Small intestine (tissue), 7 donors: Measurements from ENCODE around the gene LRMDA. TPM values are rescaled to one million over a fixed set of nuclear protein-coding genes. Genes with fewer than 3 reads are reported as not detected.
"Not testable (repeated sequence)": the region's sequence is repeated elsewhere in the genome, so short reads cannot be mapped to it uniquely, and the experiment has no call there.

ENCODE experiments used
- DNase-seq, 2 donors: peaks; one replicate each; pipeline versions ENCODE4 v3.0.0 to v3.0.0-alpha.2; 2013
- FAIRE-seq: peaks from 2 replicates; lab custom pipeline; 2012; peaks lifted over from hg19 to GRCh38; lab: Jason Lieb, UNC
- H3K27ac ChIP-seq, 3 donors: one replicate each; pipeline ENCODE4 v1.5.1; 2013; ENCODE audit warnings: low read length in 2 of 3, mild to moderate bottlenecking in 2 of 3, control low read depth in 1 of 3, inconsistent platforms in 1 of 3, low read depth in 1 of 3, moderate library complexity in 1 of 3
- H3K27me3 ChIP-seq, 3 donors: one replicate each; pipeline ENCODE4 v1.6.1; 2013; ENCODE audit warnings: low read length in 3 of 3, inconsistent platforms in 1 of 3; ENCODE audit not compliant: control insufficient read depth in 3 of 3, insufficient read depth in 3 of 3
- H3K36me3 ChIP-seq, 3 donors: one replicate each; pipeline ENCODE4 v1.6.1; 2013; ENCODE audit warnings: low read length in 3 of 3, inconsistent platforms in 1 of 3, low read depth in 1 of 3, mild to moderate bottlenecking in 1 of 3, moderate library complexity in 1 of 3; ENCODE audit not compliant: control insufficient read depth in 3 of 3, insufficient read depth in 2 of 3
- H3K4me1 ChIP-seq, 3 donors: one replicate each; pipeline ENCODE4 v1.6.1; 2013; ENCODE audit warnings: low read length in 2 of 3, inconsistent platforms in 1 of 3, low read depth in 1 of 3, mild to moderate bottlenecking in 1 of 3, moderate library complexity in 1 of 3; ENCODE audit not compliant: control insufficient read depth in 3 of 3, insufficient read depth in 2 of 3
- H3K4me3 ChIP-seq, 3 donors: one replicate each; pipeline ENCODE4 v1.5.1; 2013; ENCODE audit warnings: low read length in 3 of 3, control low read depth in 1 of 3, inconsistent platforms in 1 of 3, low read depth in 1 of 3, mild to moderate bottlenecking in 1 of 3, moderate library complexity in 1 of 3
- H3K9me3 ChIP-seq, 2 donors: one replicate each; pipeline ENCODE4 v1.6.1; 2013; ENCODE audit warnings: low read depth in 1 of 2, low read length in 1 of 2; ENCODE audit not compliant: control insufficient read depth in 2 of 2, insufficient read depth in 1 of 2
- WGBS, 3 donors: extraction: QIAGEN DNeasy Blood & Tissue Kit; methylation state at CpG; one replicate each; pipeline ENCODE4 v1.1.7; 2013; 5-methylcytosine and 5-hydroxymethylcytosine counted together
- polyA plus RNA-seq, 4 donors: library from polyadenylated mRNA; stranded (reverse) in 3 of 4; unstranded in 1 of 4; fragments of 200-250 nt in 3 of 4; fragments of 120-200 nt in 1 of 4; gene quantifications; one replicate each; pipeline versions ENCODE4 v1.2.1 to v1.2.3, GENCODE V29; 2013
- donor health status: healthy with polysubstance abuse.
- donor health status: control.
- donor health status: control.
- donor health status: Bipolar disorder and iron deficiency.
- donor health status: healthy.

LRMDA gene
- polyA plus RNA-seq, 4 donors = 5.6 to 16.2 (median 6.0) TPM; not detected in 1

DNA sequence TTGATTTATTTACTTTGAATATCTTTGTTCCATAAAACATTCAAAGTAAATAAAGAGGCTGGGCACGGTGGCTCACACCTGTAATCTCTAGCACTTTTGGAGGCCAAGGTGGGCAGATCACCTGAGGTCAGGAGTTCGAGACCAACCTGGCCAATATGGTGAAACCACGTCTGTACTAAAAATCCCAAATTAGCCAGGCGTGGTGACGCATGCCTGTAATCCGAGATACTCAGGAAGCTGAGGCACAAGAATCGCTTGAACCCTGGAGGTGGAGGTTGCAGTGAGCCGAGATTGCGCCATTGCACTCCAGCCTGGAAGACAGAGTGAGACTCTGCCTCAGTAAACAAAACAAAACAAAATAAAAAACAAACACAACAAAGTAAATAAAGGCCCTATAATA lies 1153.0 kb downstream of the LRMDA start:
- WGBS, 3 donors = 76 to 87% (median 84%) methylated on average over 9 of the region's 9 CpGs
- not testable (repeated sequence) for H3K27me3 ChIP-seq, H3K4me1 ChIP-seq, FAIRE-seq, H3K4me3 ChIP-seq, H3K27ac ChIP-seq, H3K9me3 ChIP-seq, H3K36me3 ChIP-seq, DNase-seq

Other genes starting within 250 kb of the LRMDA start
- gene VDAC2, start 220.8 kb upstream of the LRMDA start, polyA plus RNA-seq = 100 to 1,000 TPM; 169 to 313 (median 236) TPM
- 100 to 1,000 TPM in 3 of 4 donors, 10 to 100 TPM in 1; 54.0 to 510 (median 228) TPM for gene COMTD1, start 195.7 kb upstream of the LRMDA start, polyA plus RNA-seq
- 10 to 100 TPM in 2 of 4 donors, 1 to 10 TPM in 2; 2.0 to 17.2 (median 8.9) TPM for gene ZNF503, start 29.9 kb upstream of the LRMDA start, polyA plus RNA-seq